A549 (cell line): ENCODE measurements around the gene STXBP2. TPM values are rescaled to one million over a fixed set of nuclear protein-coding genes. Genes with fewer than 3 reads are reported as not detected.

ENCODE experiments used
- ATAC-seq, 2 experiments: fragments of 200-7000 bp in 1 of 2; fragments of >200 bp in 1 of 2; cut with Nextera tagmentation in 1 of 2; cut with Tn5 transposase in 1 of 2; 3 replicates each; pipeline versions ENCODE4 v1.8.0 to v1.9.1; 2018 to 2020; ENCODE audit warnings: mild to moderate bottlenecking in 1 of 2, moderate library complexity in 1 of 2
- CTCF ChIA-PET: fragments of 300-600 bp; sonication (Branson Sonifier 250); formaldehyde crosslinking; extraction: SDS; loops from one replicate; lab custom pipeline; 2021; ENCODE audit warnings: antibody characterized with exemption, inconsistent platforms; lab: Yijun Ruan, JAX
- POLR2A ChIA-PET: fragments of 350-600 bp; formaldehyde crosslinking; extraction: SDS; loops from one replicate; lab custom pipeline; 2021; ENCODE audit warnings: antibody characterized with exemption, inconsistent platforms; lab: Yijun Ruan, JAX
- DNase-seq, 2 experiments: peaks; one replicate each; pipeline versions ENCODE4 v3.0.0 to v3.0.0-alpha.2; 2011 to 2016; ENCODE audit warnings: low read depth in 1 of 2, low spot score in 1 of 2
- FAIRE-seq: peaks from 2 replicates; lab custom pipeline; 2011; peaks lifted over from hg19 to GRCh38; lab: Jason Lieb, UNC
- H3K27ac ChIP-seq, 2 experiments: fragments of >200 bp; sonication (Bioruptor Twin); formaldehyde crosslinking; 3 replicates each; pipeline ENCODE4 v1.5.1; 2016 to 2017
- H3K4me1 ChIP-seq: fragments of >200 bp; sonication (Bioruptor Twin); formaldehyde crosslinking; 3 replicates; pipeline ENCODE4 v1.6.1; 2016
- H3K4me2 ChIP-seq: fragments of >200 bp; sonication (Bioruptor Twin); formaldehyde crosslinking; 3 replicates; pipeline ENCODE4 v1.6.1; 2016
- H3K4me3 ChIP-seq: fragments of >200 bp; sonication (Bioruptor Twin); formaldehyde crosslinking; 3 replicates; pipeline ENCODE4 v1.5.1; 2016
- H3K9me3 ChIP-seq: fragments of >200 bp; sonication (Bioruptor Twin); formaldehyde crosslinking; 3 replicates; pipeline ENCODE4 v1.6.1; 2016
- ATOH8 ChIP-seq: fragments of 250-450 bp; sonication (Bioruptor Pico); IDR thresholded peaks from 2 replicates; pipeline ENCODE4 v1.5.0; 2020; ENCODE audit warnings: low read depth, mild to moderate bottlenecking, moderate library complexity
- CBX2 ChIP-seq: fragments of 200-600 bp; sonication (generic); IDR thresholded peaks from 2 replicates; pipeline ENCODE4 v1.6.1; 2016; ENCODE audit warnings: low read depth, mild to moderate bottlenecking, borderline replicate concordance
- CEBPB ChIP-seq, 2 experiments: fragments of >200 bp in 1 of 2; sonication (Bioruptor Twin) in 1 of 2; formaldehyde crosslinking in 1 of 2; IDR thresholded peaks; 2 replicates each; pipeline ENCODE4 v1.6.1; 2012 to 2016
- EHF ChIP-seq: fragments of 250-450 bp; sonication (Bioruptor Pico); IDR thresholded peaks from 2 replicates; pipeline ENCODE4 v1.5.0; 2020; ENCODE audit warnings: mild to moderate bottlenecking
- EHMT2 ChIP-seq: fragments of 200-600 bp; sonication (generic); IDR thresholded peaks from 2 replicates; pipeline ENCODE4 v1.6.1; 2016; ENCODE audit warnings: antibody characterized with exemption, low read depth, mild to moderate bottlenecking, moderate library complexity
- ESRRA ChIP-seq: fragments of 150-350 bp; IDR thresholded peaks from 2 replicates; pipeline ENCODE4 v1.6.1; 2014; ENCODE audit warnings: mild to moderate bottlenecking, low read length, borderline replicate concordance
- FOSB ChIP-seq: fragments of 250-450 bp; sonication (Bioruptor Pico); IDR thresholded peaks from 2 replicates; pipeline ENCODE4 v1.5.0; 2020; ENCODE audit warnings: mild to moderate bottlenecking, moderate library complexity
- FOXS1 ChIP-seq: fragments of 250-450 bp; sonication (Bioruptor Pico); IDR thresholded peaks from 2 replicates; pipeline ENCODE4 v1.5.0; 2020; ENCODE audit warnings: mild to moderate bottlenecking, moderate library complexity
- GATA3 ChIP-seq: IDR thresholded peaks from 2 replicates; pipeline ENCODE4 v1.6.1; 2012; ENCODE audit warnings: borderline replicate concordance
- HDAC2 ChIP-seq: fragments of 200-600 bp; sonication (generic); IDR thresholded peaks from 2 replicates; pipeline ENCODE4 v1.6.1; 2016
- HES2 ChIP-seq: fragments of >200 bp; sonication (Bioruptor Twin); formaldehyde crosslinking; IDR thresholded peaks from 2 replicates; pipeline ENCODE4 v1.6.1; 2016
- HEYL ChIP-seq: fragments of 250-450 bp; sonication (Bioruptor Pico); IDR thresholded peaks from 2 replicates; pipeline ENCODE4 v1.8.0; 2021; ENCODE audit warnings: mild to moderate bottlenecking, moderate library complexity
- HOXA7 ChIP-seq: fragments of 250-450 bp; sonication (Bioruptor Pico); IDR thresholded peaks from 2 replicates; pipeline ENCODE4 v1.5.0; 2020; ENCODE audit warnings: mild to moderate bottlenecking, moderate library complexity
- HOXB13 ChIP-seq: fragments of 250-450 bp; sonication (Bioruptor Pico); IDR thresholded peaks from 2 replicates; pipeline ENCODE4 v1.5.0; 2020; ENCODE audit warnings: low read depth, mild to moderate bottlenecking, moderate library complexity
- HOXB5 ChIP-seq: fragments of 250-450 bp; sonication (Bioruptor Pico); IDR thresholded peaks from 2 replicates; pipeline ENCODE4 v1.5.0; 2020; ENCODE audit warnings: mild to moderate bottlenecking, moderate library complexity
- JUN ChIP-seq, 2 experiments: fragments of >200 bp; sonication (Bioruptor Twin); formaldehyde crosslinking; IDR thresholded peaks; 2 replicates in 1 of 2; 3 replicates in 1 of 2; pipeline ENCODE4 v1.6.1; 2016 to 2017
- KDM1A ChIP-seq: fragments of 200-600 bp; sonication (generic); IDR thresholded peaks from 2 replicates; pipeline ENCODE4 v1.6.1; 2016; ENCODE audit warnings: low read depth, mild to moderate bottlenecking
- KDM5A ChIP-seq: fragments of 200-600 bp; sonication (generic); IDR thresholded peaks from 2 replicates; pipeline ENCODE4 v1.6.1; 2016; ENCODE audit warnings: antibody characterized with exemption, mild to moderate bottlenecking
- MAX ChIP-seq: IDR thresholded peaks from 2 replicates; pipeline ENCODE4 v1.6.1; 2012
- MYC ChIP-seq: IDR thresholded peaks from 2 replicates; pipeline ENCODE4 v1.6.1; 2012; ENCODE audit warnings: mild to moderate bottlenecking, inconsistent platforms, low read length, improper control_type of control experiment, borderline replicate concordance
- NFE2L2 ChIP-seq: fragments of 150-350 bp; conservative IDR thresholded peaks from 2 replicates; pipeline ENCODE4 v1.6.1; 2014; ENCODE audit warnings: low read length
- NPAS2 ChIP-seq: fragments of 250-450 bp; sonication (Bioruptor Pico); IDR thresholded peaks from 2 replicates; pipeline ENCODE4 v1.8.0; 2022; ENCODE audit warnings: mild to moderate bottlenecking, moderate library complexity, borderline replicate concordance
- POLR2A ChIP-seq: IDR thresholded peaks from 2 replicates; pipeline ENCODE4 v1.6.1; 2012; ENCODE audit warnings: mild to moderate bottlenecking, low read length
- RAD21 ChIP-seq, 2 experiments: fragments of >200 bp in 1 of 2; sonication (Bioruptor Twin) in 1 of 2; formaldehyde crosslinking in 1 of 2; IDR thresholded peaks in 1 of 2; conservative IDR thresholded peaks in 1 of 2; 2 replicates in 1 of 2; 3 replicates in 1 of 2; pipeline ENCODE4 v1.6.1; 2012 to 2018; ENCODE audit warnings: inconsistent platforms in 1 of 2
- RARB ChIP-seq: fragments of 250-450 bp; sonication (Bioruptor Pico); IDR thresholded peaks from 2 replicates; pipeline ENCODE4 v1.8.0; 2021; ENCODE audit warnings: mild to moderate bottlenecking, moderate library complexity
- REST ChIP-seq: fragments of 200-600 bp; sonication (generic); IDR thresholded peaks from 2 replicates; pipeline ENCODE4 v1.6.1; 2016; ENCODE audit warnings: antibody characterized with exemption, mild to moderate bottlenecking, moderate library complexity
- RFX5 ChIP-seq: fragments of 450-650 bp; IDR thresholded peaks from 2 replicates; pipeline ENCODE4 v1.7.1; 2014; ENCODE audit warnings: antibody characterized with exemption, mild to moderate bottlenecking, moderate library complexity
- RNF2 ChIP-seq: fragments of 200-600 bp; sonication (generic); IDR thresholded peaks from 2 replicates; pipeline ENCODE4 v1.6.1; 2016; ENCODE audit warnings: low read depth, mild to moderate bottlenecking, antibody characterized with exemption, moderate library complexity, borderline replicate concordance
- SMC3 ChIP-seq: fragments of >200 bp; sonication (Bioruptor Twin); formaldehyde crosslinking; IDR thresholded peaks from 3 replicates; pipeline ENCODE4 v1.6.1; 2018; ENCODE audit warnings: inconsistent platforms
- SREBF2 ChIP-seq: fragments of 450-650 bp; IDR thresholded peaks from 2 replicates; pipeline ENCODE4 v1.6.1; 2014; ENCODE audit warnings: mild to moderate bottlenecking, moderate library complexity
- TFCP2L1 ChIP-seq: fragments of 250-450 bp; sonication (Bioruptor Pico); IDR thresholded peaks from 2 replicates; pipeline ENCODE4 v1.5.0; 2021; ENCODE audit warnings: mild to moderate bottlenecking
- ZNF302 ChIP-seq: fragments of 250-450 bp; sonication (Bioruptor Pico); IDR thresholded peaks from 2 replicates; pipeline ENCODE4 v1.9.0; 2021; ENCODE audit warnings: inconsistent platforms, mild to moderate bottlenecking, moderate library complexity
- ZSCAN20 ChIP-seq: fragments of 250-450 bp; sonication (Bioruptor Pico); IDR thresholded peaks from 2 replicates; pipeline ENCODE4 v1.8.0; 2022; ENCODE audit warnings: mild to moderate bottlenecking, moderate library complexity
- WGBS: methylation state at CpG from one replicate; pipeline ENCODE4 v1.1.6; 2017; ENCODE audit errors: missing lambda C conversion rate; 5-methylcytosine and 5-hydroxymethylcytosine counted together
- polyA plus RNA-seq, 4 experiments: library from polyadenylated mRNA; depleted of rRNA in 3 of 4; stranded (reverse); fragments of >200 nt; fragmentation: RNase III in 1 of 4; extraction: RNeasy Plus Mini Kit Qiagen cat#74134 plus additional on column Dnase treatment in 1 of 4; gene quantifications; 2 replicates in 3 of 4; 3 replicates in 1 of 4; pipeline ENCODE4 v1.2.3, GENCODE V29; 2011 to 2017

STXBP2 gene
- polyA plus RNA-seq, 2 of the 4 experiments (the other 2 are of a cell fraction), result 41.4 to 47.2 TPM

GRCh38 chr19:7636691-7637373 lies at the start of gene STXBP2 (continued):
- TF ChIP-seq KDM1A, result no peak
- TF ChIP-seq JUN (IDR thresholded peaks at IDR 0.05), result peak in 1 of 2 experiments; percentile 62; a peak in 1 of 5 replicates
- TF ChIP-seq MAX, result peak; percentile 69
- no peak for TF ChIP-seq HOXB5 (CRISPR knock-in tag)
- no peak for TF ChIP-seq GATA3

- Histone ChIP-seq H3K27ac (no peak overlapping the region), H3K4me1 (no peaks in the 10 kb centered on the region), H3K4me2 (no peak overlapping the region)
- CTCF ChIA-PET, result interaction anchor here (1.5 to 2.3 kb wide), 1 partner anchor 21 kb away, joined by 4 to 8 read pairs; no protein-coding TSS in a partner anchor
- no peak for FAIRE-seq
- 55% methylated on average over 7 of the region's 7 CpGs for WGBS
- no peak for DNase-seq
- POLR2A ChIA-PET, result no interaction called here
- no peak for TF ChIP-seq CEBPB (IDR thresholded peaks at IDR 0.05)
- no peak for TF ChIP-seq TFCP2L1 (CRISPR knock-in tag)
- no peak for TF ChIP-seq NFE2L2
- no peak for TF ChIP-seq HDAC2
- no peak for TF ChIP-seq RAD21 (conservative IDR thresholded peaks at IDR 0.05 in 1 of 2, IDR thresholded peaks at IDR 0.05 in 1 of 2)
- no peak for TF ChIP-seq KDM5A
- TF ChIP-seq FOSB (CRISPR knock-in tag), result no peak
- TF ChIP-seq SREBF2, result no peak
- TF ChIP-seq FOXS1, result no peak
- TF ChIP-seq ESRRA, result no peak
- no peak for TF ChIP-seq RFX5
- no peak for TF ChIP-seq EHF (CRISPR knock-in tag)
- no peak for TF ChIP-seq KDM1A
- TF ChIP-seq ZSCAN20 (CRISPR knock-in tag), result no peak
- no peak for TF ChIP-seq MYC
- TF ChIP-seq HOXA7 (CRISPR knock-in tag), result no peak
- TF ChIP-seq HOXB13 (CRISPR knock-in tag), result no peak
- no peak for TF ChIP-seq HOXB5 (CRISPR knock-in tag)
- no peak for TF ChIP-seq RARB (CRISPR knock-in tag)
- TF ChIP-seq, all 56 proteins: peak for 0
- ATAC-seq, result no peak
- H3K9me3 ChIP-seq, result no peaks in the 10 kb centered on the region
- H3K4me3 ChIP-seq, result no peak overlapping the region
Observed at GRCh38 chr19:7589822-7590221, 47.1 kb upstream of the STXBP2 start.

- DNase-seq, result no peak
- 14% methylated on average over 2 of the region's 8 CpGs for WGBS
Observed at GRCh38 chr19:7590256-7590655, 46.7 kb upstream of the STXBP2 start.

More at GRCh38 chr19:7590256-7590655, 46.7 kb upstream of the STXBP2 start:
- ATAC-seq, result no peak
- Histone ChIP-seq H3K4me3 (no peak overlapping the region), H3K4me2 (no peak overlapping the region), H3K27ac (no peak overlapping the region), H3K4me1 (no peaks in the 10 kb centered on the region)
- CTCF ChIA-PET, result interaction anchor here (2.3 kb wide), 1 partner anchor 22 kb away, joined by 8 read pairs; no protein-coding TSS in a partner anchor
- TF ChIP-seq MAX (no peak), HEYL (CRISPR knock-in tag) (no peak), CBX2 (no peak), GATA3 (no peak), KDM1A (no peak), ZNF302 (no peak), HES2 (no peak), REST (no peak), EHMT2 (no peak), ATOH8 (CRISPR knock-in tag) (no peak), HDAC2 (no peak), POLR2A (no peak), RAD21 (conservative IDR thresholded peaks at IDR 0.05 in 1 of 2, IDR thresholded peaks at IDR 0.05 in 1 of 2) (no peak), NPAS2 (no peak), KDM5A (no peak), SMC3 (no peak), RNF2 (no peak)
- TF ChIP-seq, all 56 proteins: peak for 0
- POLR2A ChIA-PET, result no interaction called here
- FAIRE-seq, result no peak
- no peaks in the 10 kb centered on the region for H3K9me3 ChIP-seq
